ENCODE data around the gene TSPEAR.

Gene TSPEAR

DNA sequence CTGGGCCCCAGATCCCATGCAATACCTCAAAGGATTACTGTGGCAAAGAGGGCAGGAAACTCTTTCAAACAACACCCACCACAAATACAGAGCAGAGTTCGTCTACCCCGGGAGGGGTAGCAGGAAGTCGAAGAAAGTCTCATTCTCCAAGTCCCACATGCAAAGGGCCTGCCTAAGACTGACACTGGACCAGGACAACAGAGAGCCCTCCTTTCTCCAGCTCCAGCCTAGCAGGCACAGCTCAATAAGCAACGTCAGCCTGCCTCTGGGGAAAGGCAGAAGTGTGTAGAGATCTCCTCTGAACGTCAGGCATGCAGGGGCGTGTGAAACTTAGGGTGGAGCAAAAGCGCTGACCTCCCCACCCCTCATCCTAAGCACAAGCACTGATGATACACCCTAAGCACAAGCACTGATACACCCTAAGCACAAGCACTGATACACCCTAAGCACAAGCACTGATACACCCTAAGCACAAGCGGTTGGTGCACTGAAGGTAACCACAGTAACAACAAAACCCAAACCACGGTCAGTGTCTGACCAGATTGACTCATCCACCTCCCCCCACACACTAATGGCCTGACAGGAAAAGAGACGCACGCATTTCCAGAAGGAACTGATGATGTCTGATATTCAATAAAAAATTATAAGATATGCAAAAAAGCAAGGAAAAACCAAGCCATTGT is 52.3 kb downstream of the TSPEAR start:
- no peak overlapping the region for H3K4me3 ChIP-seq (ENCODE audit: low read depth, low read length, poor library complexity, severe bottlenecking)
- H2AFZ ChIP-seq (ENCODE audit: low read length) = no peak overlapping the region
- H3K27me3 ChIP-seq (ENCODE audit: insufficient read depth, low read length) = peaks cover 12% of the 10 kb centered on the region; the same call in 1 of the 2 replicates
- H3F3A ChIP-seq (ENCODE audit: insufficient read depth, low read length) = no peaks in the 10 kb centered on the region
- H3K4me1 ChIP-seq (ENCODE audit: insufficient read depth, low read length, severe bottlenecking) = no peaks in the 10 kb centered on the region
- H3K9me3 ChIP-seq (ENCODE audit: low read length) = 0 out of 2 replicates have a peak, but pooled peaks cover 2% of the 10 kb centered on the region
- H4K20me1 ChIP-seq (ENCODE audit: insufficient read depth, low read length) = no peaks in the 10 kb centered on the region
- H3K9ac ChIP-seq (ENCODE audit: low read length) = no peak overlapping the region
- TF ChIP-seq, protein P1, sequence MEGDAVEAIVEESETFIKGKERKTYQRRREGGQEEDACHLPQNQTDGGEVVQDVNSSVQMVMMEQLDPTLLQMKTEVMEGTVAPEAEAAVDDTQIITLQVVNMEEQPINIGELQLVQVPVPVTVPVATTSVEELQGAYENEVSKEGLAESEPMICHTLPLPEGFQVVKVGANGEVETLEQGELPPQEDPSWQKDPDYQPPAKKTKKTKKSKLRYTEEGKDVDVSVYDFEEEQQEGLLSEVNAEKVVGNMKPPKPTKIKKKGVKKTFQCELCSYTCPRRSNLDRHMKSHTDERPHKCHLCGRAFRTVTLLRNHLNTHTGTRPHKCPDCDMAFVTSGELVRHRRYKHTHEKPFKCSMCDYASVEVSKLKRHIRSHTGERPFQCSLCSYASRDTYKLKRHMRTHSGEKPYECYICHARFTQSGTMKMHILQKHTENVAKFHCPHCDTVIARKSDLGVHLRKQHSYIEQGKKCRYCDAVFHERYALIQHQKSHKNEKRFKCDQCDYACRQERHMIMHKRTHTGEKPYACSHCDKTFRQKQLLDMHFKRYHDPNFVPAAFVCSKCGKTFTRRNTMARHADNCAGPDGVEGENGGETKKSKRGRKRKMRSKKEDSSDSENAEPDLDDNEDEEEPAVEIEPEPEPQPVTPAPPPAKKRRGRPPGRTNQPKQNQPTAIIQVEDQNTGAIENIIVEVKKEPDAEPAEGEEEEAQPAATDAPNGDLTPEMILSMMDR (IDR thresholded peaks at IDR 0.05; ENCODE audit: low read length) = no peak
- TF ChIP-seq EZH2 (IDR thresholded peaks at IDR 0.05; ENCODE audit: borderline replicate concordance, low read length) = no peak
- no peaks in the 10 kb centered on the region for H3K79me2 ChIP-seq (ENCODE audit: insufficient read depth, low read length)
- no peak overlapping the region for H3K27ac ChIP-seq (ENCODE audit: low read depth, low read length, poor library complexity, severe bottlenecking)
- H3K36me3 ChIP-seq (ENCODE audit: insufficient read depth, low read length) = no peaks in the 10 kb centered on the region
- no peaks in the 10 kb centered on the region for H3K9me2 ChIP-seq (ENCODE audit: low read depth, low read length)
- no peak overlapping the region for H3K4me2 ChIP-seq (ENCODE audit: low read length)

DNA sequence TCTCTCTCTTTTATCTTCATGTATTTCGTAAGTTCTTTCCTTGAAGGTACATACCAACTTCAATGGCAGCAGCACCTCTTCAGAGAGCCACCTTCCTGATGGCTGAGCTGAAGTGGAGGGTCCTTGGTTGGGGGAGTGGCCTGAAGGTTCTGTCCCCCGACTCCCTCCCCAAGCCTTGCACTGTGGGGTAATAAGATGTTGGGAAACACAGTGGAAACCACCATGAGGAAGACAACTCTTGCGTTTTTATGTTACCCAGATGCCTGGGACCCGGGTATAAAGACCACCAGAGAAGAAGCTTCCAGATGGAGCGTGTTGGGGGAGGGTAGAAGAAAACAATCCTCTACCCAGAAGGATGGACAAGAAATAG is 52.8 kb downstream of the TSPEAR start:
- Histone ChIP-seq H3K4me2 (ENCODE audit: low read length) (no peak overlapping the region), H3K27ac (ENCODE audit: low read depth, low read length, poor library complexity, severe bottlenecking) (no peak overlapping the region), H3K4me1 (ENCODE audit: insufficient read depth, low read length, severe bottlenecking) (no peaks in the 10 kb centered on the region), H3K36me3 (ENCODE audit: insufficient read depth, low read length) (no peaks in the 10 kb centered on the region), H3K9ac (ENCODE audit: low read length) (no peak overlapping the region), H3K79me2 (ENCODE audit: insufficient read depth, low read length) (no peaks in the 10 kb centered on the region), H3K9me3 (ENCODE audit: low read length) (0 out of 2 replicates have a peak, but pooled peaks cover 2% of the 10 kb centered on the region), H3K27me3 (ENCODE audit: insufficient read depth, low read length) (peaks cover 12% of the 10 kb centered on the region; the same call in 1 of the 2 replicates), H3K4me3 (ENCODE audit: low read depth, low read length, poor library complexity, severe bottlenecking) (no peak overlapping the region), H4K20me1 (ENCODE audit: insufficient read depth, low read length) (no peaks in the 10 kb centered on the region), H2AFZ (ENCODE audit: low read length) (no peak overlapping the region), H3F3A (ENCODE audit: insufficient read depth, low read length) (no peaks in the 10 kb centered on the region), H3K9me2 (ENCODE audit: low read depth, low read length) (no peaks in the 10 kb centered on the region)
- TF ChIP-seq, protein P1 (IDR thresholded peaks at IDR 0.05; ENCODE audit: low read length) = no peak
- no peak for TF ChIP-seq EZH2 (IDR thresholded peaks at IDR 0.05; ENCODE audit: borderline replicate concordance, low read length)

DNA sequence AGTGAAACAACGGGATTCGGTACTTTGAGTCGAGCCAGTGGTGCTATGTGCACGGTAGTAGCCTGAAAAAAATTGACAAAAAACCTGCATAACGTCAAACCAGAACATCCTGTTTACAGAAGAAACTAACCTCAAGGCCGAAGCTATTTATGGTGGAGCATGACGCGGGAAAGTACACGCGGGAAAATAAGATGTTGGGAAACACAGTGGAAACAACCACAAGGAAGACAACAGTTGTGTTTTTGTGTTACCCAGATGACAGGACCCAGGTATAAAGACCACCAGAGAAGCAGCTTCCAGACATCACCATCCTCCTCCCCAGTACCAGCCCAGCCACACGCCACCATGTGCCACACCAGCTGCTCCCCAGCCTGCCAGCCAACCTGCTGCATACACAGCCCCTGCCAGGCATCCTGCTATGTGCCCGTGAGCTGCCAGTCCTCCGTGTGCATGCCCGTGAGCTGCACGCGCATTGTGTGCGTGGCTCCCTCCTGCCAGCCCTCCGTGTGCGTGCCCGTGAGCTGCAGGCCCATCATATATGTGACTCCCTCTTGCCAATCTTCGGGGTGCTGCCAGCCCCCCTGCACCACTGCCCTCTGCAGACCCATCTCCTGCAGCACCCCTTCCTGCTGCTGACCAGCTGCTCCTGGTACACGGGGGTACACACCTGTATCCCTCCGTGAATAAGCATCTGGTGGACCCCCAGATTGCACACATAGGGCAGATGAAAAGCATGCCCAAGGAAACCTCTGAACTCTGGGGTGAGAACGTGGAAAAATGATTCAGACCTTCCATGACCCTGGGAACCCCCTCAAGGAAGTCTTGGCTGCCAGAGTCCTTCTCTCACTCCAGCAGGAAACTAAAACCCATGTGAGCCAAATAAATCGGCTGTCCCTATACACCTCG is 53.5 kb downstream of the TSPEAR start, which contains the start of gene KRTAP12-3:
Gene KRTAP12-3, plus strand, starts transcription at position 298 of the 906 bp plus-strand sequence. Its CDS starts 48 bp downstream, at position 346.
- Histone ChIP-seq H3F3A (ENCODE audit: insufficient read depth, low read length) (no peaks in the 10 kb centered on the region), H3K9me2 (ENCODE audit: low read depth, low read length) (no peaks in the 10 kb centered on the region), H3K4me2 (ENCODE audit: low read length) (no peak within 1 kb of the TSS), H3K27ac (ENCODE audit: low read depth, low read length, poor library complexity, severe bottlenecking) (no peak within 1 kb of the TSS), H3K9ac (ENCODE audit: low read length) (no peak within 1 kb of the TSS), H3K27me3 (ENCODE audit: insufficient read depth, low read length) (peaks cover 12% of the 10 kb centered on the region; the same call in 1 of the 2 replicates), H3K36me3 (ENCODE audit: insufficient read depth, low read length) (no peaks in the 10 kb centered on the region; the same call in 1 of the 2 replicates), H3K9me3 (ENCODE audit: low read length) (0 out of 2 replicates have a peak, but pooled peaks cover 2% of the 10 kb centered on the region), H3K4me3 (ENCODE audit: low read depth, low read length, poor library complexity, severe bottlenecking) (no peak within 1 kb of the TSS), H3K79me2 (ENCODE audit: insufficient read depth, low read length) (no peaks in the 10 kb centered on the region), H3K4me1 (ENCODE audit: insufficient read depth, low read length, severe bottlenecking) (no peaks in the 10 kb centered on the region), H2AFZ (ENCODE audit: low read length) (no peak within 1 kb of the TSS), H4K20me1 (ENCODE audit: insufficient read depth, low read length) (no peaks in the 10 kb centered on the region)
- TF ChIP-seq EZH2 (IDR thresholded peaks at IDR 0.05; ENCODE audit: borderline replicate concordance, low read length) = no peak
- TF ChIP-seq, protein P1 (IDR thresholded peaks at IDR 0.05; ENCODE audit: low read length) = no peak
